Measurements from ENCODE around the gene MSANTD7. TPM values are rescaled to one million over a fixed set of nuclear protein-coding genes. Genes with fewer than 3 reads are reported as not detected.
A peak's percentile ranks its signal among the peaks of the same experiment; 100 is the strongest.

Gene MSANTD7
- polyA plus RNA-seq, 10 donors, result 8.6 to 13.4 (median 11.1) TPM

- DNase-seq, result peak in 1 of 3 donors; percentile 10
Observed at GRCh38 chr10:14879928-14880193, 41.8 kb downstream of the MSANTD7 start.

GRCh38 chr10:14880229-14880628, 42.1 kb downstream of the MSANTD7 start:
- DNase-seq, result no peak

GRCh38 chr10:14884082-14884481, 46.0 kb downstream of the MSANTD7 start:
- DNase-seq, result no peak

Other genes with a start within 250 kb of the MSANTD7 start
- gene FAM107B, start 63.4 kb upstream of the MSANTD7 start, polyA plus RNA-seq (ENCODE audit: insufficient read length in 10 of 10), result 10 to 100 TPM; 17.8 to 30.9 (median 23.3) TPM
- gene CDNF, start 269 bp upstream of the MSANTD7 start, polyA plus RNA-seq (ENCODE audit: insufficient read length in 10 of 10), result 1 to 10 TPM; 1.4 to 5.1 (median 3.4) TPM
- 10 to 100 TPM; 11.3 to 19.2 (median 15.0) TPM for gene HSPA14, start within 50 bp of the MSANTD7 start, polyA plus RNA-seq (ENCODE audit: insufficient read length in 10 of 10)
- 10 to 100 TPM in 9 of 10 donors, 1 to 10 TPM in 1; 10.0 to 17.7 (median 13.1) TPM for gene SUV39H2, start 40.6 kb downstream of the MSANTD7 start, polyA plus RNA-seq (ENCODE audit: insufficient read length in 10 of 10)
- gene DCLRE1C, start 115.8 kb downstream of the MSANTD7 start, polyA plus RNA-seq (ENCODE audit: insufficient read length in 10 of 10), result 10 to 100 TPM in 2 of 10 donors, 1 to 10 TPM in 8; 5.2 to 11.2 (median 8.3) TPM
- gene MEIG1, start 121.1 kb downstream of the MSANTD7 start, polyA plus RNA-seq (ENCODE audit: insufficient read length in 10 of 10), result 1 to 10 TPM in 1 of 10 donors, under 1 TPM in 7, not detected in 2; 0.29 to 2.1 (median 0.56) TPM
- under 1 TPM in 3 of 10 donors, not detected in 7; 0.12 to 0.21 (median 0.16) TPM for gene OLAH, start 205.6 kb downstream of the MSANTD7 start, polyA plus RNA-seq (ENCODE audit: insufficient read length in 10 of 10)